GM12892 (cell line): ENCODE data around the gene TP53AIP1.

ENCODE experiments used
- POLR2A ChIP-seq: IDR thresholded peaks from 2 replicates; pipeline ENCODE4 v1.6.1; 2011; ENCODE audit warnings: low read depth, low read length, control low read depth
- TAF1 ChIP-seq: IDR thresholded peaks from 2 replicates; pipeline ENCODE4 v1.6.1; 2011; ENCODE audit warnings: low read depth, mild to moderate bottlenecking, control low read depth, low read length, borderline replicate concordance

DNA sequence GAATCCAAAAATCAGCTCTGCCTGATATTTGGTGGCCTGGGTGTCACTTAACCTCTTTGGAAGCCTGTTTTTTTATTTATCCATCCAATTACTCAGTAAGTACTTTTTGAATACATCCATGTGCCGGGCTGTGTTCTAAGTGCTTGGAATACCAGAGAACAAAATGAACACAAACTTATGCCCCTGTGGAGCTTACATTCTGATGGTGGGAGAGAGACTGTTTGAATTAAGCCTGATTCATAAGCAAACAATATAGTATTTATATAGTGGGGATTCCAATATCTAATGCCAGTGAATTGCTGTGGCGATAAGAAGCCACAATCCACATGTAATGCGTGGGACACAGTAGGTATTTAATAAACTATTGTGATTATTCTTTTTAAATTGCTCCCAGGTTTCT is 32.1 kb downstream of the TP53AIP1 start:
- no peak for TF ChIP-seq TAF1
- TF ChIP-seq POLR2A = no peak
